GM21526 (cell line): Measurements from ENCODE around the gene FGF22.

ENCODE experiments used
- ATAC-seq: cut with Tn5 transposase; IDR thresholded peaks from one replicate; pipeline ENCODE4 v1.9.1; 2021; ENCODE audit warnings: moderate library complexity; ENCODE audit not compliant: unreplicated experiment, low FRiP score

The FGF22 gene

DNA sequence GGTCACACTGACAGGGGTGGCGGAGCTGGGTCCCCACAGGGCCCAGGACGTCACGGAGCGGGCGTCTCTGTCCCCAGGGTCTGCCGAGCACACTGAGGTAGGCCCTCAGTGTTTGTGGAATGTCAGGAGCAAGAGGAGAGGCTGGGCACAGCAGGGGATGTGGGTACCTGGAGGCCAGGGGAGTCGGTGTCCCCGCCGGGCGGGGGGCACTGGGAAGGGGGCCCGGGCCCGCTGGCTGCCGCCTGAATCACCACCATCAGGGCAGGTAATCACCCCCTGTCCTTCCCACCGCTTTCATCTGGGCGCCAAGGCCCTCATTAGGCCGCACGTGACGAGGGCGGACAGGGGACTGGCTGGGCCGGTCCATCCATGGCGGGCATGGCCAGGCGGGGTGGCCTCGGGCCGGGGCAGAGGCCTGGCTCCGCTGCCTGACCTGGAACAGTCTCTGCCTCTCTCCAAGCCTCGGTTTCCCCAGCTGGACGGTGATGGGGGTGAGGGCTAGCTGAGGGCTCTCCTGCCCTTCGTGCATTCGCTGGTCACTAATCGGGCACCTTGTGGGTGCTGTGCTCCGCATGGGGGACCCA, 1.0 kb downstream of the FGF22 start:
- no peak for ATAC-seq

DNA sequence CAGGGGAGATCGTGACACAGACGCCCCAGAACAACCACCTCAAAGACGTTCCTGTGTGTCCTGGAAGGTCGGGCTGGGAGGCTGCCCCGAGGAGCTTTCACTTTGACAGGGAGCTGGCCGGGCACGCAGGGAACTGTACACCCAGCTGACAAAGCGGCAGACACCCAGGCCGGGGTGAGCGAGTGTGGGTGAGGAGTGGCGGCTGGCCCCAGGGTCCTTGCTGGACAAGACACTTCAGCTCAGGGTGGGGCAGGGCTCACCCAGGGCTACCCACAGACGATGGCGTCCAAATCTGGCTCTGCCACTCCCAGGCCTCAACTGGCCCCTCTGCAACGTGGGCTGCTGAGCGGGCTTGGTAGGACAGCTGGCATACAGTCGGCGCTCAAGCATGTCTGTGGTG, 2.0 kb downstream of the FGF22 start:
- no peak for ATAC-seq

GRCh38 chr19:642767-643727, 3.4 kb downstream of the FGF22 start:
- no peak for ATAC-seq

GRCh38 chr19:643736-644135, 4.1 kb downstream of the FGF22 start:
- no peak for ATAC-seq

DNA sequence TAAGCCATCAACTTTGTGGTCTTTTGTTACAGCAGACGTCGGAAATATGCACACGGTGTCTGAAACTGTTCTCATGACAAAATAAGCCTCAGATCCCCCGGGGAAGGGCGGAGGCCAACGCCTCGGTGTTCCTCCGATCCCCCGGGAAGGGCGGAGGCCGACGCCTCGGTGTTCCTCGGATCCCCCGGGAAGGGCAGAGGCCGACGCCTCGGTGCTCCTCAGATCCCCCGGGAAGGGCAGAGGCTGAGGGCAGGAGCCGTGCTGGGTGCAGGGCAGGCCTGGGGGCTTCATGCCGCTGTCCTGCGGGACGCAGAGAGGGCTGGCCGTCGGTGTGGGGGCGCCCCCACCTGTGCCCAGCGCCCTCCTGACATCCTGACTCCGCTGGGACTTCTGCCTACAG, 4.7 kb downstream of the FGF22 start:
- ATAC-seq: no peak

DNA sequence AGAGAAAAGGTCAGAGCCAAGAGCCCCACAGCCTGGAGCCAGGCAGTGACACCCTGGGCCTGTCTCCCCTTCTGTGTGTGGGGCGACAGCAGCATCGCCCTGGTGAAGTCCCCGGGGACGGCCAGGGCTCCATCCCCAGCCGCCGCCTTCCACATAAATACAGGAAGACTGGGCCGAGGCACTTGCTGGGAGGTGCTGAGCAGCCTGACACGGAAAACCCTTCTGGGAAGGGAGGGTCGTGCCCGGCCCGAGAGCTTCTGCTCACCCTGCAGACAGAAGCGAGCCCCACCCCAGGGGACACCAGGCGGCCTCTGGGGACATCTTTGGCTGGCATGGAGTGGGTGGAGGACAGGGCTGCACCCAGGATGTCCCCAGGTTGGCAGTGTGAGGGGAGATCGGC, 5.1 kb downstream of the FGF22 start:
- ATAC-seq: no peak

- no peak for ATAC-seq
Measured at GRCh38 chr19:645912-646778, 6.5 kb downstream of the FGF22 start.

GRCh38 chr19:646779-647565, 7.3 kb downstream of the FGF22 start:
- no peak for ATAC-seq

GRCh38 chr19:647566-648284, 8.0 kb downstream of the FGF22 start:
- no peak for ATAC-seq

- ATAC-seq: no peak
Measured at GRCh38 chr19:648305-648704, 8.6 kb downstream of the FGF22 start.

- ATAC-seq: no peak
Measured at GRCh38 chr19:648904-649801, 9.5 kb downstream of the FGF22 start.

DNA sequence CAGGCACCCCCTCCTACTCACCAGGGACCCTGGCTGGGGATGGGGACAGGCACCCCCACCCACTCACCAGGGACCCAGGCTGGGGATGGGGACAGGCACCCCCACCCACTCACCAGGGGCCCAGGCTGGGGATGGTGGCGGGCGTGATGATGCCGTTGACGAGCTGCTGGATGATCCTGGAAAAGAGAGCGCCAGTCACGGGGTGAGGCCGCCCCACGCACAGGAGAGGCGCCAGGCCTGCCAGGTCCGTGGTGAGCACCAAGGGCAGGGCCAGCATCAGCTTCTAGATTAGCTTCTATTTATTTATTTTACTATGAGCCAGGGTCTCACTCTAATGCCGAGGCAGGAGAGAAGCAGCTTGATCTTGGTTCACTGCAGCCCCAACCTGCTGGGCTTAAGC, 10.4 kb downstream of the FGF22 start:
- ATAC-seq: no peak

DNA sequence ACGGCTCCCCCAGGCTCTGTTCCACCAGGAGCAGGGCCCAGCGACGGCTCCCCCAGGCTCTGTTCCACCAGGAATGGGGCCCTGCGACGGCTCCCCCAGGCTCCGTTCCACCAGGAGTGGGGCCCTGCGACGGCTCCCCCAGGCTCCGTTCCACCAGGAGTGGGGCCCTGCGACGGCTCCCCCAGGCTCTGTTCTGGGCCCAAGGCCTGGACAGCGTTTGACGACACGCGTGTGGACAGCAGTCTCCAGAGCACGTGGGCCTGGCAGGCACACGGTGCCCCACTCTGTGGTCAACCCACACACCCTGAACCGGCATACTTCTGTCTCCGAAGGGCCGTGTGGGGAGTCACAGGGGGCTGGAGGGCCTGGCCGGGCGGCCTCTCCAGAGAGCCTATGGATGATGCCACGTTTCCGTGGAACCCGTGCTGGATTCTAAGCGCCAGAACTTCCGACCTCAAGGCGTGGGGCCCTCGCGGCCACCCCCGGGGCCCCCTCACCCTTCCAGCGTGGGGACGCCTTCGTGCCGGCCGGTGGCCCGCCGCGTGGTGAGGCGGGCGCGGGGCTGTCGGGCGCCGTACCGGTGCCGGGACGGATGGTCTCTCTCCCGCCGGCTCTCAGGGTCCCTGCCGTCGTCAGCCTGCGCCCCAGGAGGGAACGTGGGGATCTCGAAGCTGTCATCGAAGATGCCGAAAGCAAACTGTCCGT, 11.6 kb downstream of the FGF22 start:
- no peak for ATAC-seq

- ATAC-seq: no peak
Measured at GRCh38 chr19:651991-652390, 12.3 kb downstream of the FGF22 start.

DNA sequence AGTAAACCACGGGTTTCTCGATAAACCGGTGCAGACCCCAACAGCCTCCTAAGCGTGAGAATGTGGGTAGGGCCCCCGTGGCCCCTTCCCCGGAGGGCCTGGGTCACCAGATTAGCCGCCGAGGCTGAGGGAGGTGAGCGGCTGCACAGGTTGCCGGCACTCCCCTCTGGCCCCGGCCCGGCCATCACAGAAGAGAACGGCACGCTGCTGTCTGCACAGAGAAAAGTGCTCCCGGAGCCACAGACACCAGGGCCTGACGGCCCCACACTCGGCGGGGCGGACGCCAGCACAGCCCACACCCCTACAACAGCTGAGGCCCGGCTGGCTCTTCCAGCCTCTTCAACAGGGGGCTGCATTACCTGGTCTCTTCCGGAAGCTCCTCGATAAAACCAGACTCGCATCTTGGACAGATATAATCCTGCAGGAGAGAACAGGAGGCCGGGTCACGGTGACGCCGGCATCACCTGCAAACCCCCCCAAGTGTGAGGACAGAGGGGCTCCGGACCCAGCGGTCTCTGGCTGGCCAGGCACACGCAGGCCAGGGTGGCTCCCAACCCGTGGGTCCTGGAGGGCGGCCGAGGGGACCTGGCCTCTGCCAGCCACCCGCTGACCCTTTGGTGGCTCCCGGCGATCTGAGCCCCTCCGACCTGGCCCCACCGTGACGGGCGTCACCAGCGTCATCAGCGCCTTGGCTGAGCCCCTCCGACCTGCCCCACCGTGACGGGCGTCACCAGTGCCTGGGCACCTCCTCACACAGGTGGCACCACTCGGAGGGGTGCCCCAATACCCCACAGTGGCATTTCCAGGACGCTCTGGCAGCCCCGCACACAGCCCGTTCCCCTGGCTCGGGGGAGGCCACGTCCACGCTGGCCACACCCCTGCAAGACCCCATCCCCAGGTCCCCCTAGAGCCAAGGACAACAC, 13.0 kb downstream of the FGF22 start:
- no peak for ATAC-seq

DNA sequence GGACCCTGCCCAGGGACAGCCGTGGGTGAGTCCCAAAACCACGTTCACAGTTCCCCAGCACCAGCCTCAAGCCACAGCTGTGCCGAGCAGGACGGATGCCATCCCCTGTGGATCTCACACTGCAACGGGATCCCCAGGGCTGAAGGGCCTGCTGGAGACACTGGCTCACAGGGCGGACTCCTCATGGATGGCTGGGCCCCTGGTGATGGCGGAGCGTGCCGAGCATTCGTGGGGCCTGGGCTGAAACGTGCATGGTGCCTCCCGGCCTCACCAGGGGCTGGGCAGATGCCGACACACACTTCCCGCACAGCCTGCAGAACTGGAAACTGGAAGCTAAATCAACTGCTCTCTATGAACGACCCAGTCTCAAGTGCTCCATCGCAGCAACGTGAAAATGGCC, 13.7 kb downstream of the FGF22 start:
- ATAC-seq: no peak

- ATAC-seq: no peak
Measured at GRCh38 chr19:655691-656090, 16.0 kb downstream of the FGF22 start.
